ENCODE results near the gene PRICKLE2. TPM values are rescaled to one million over a fixed set of nuclear protein-coding genes. Genes with fewer than 3 reads are reported as not detected.

PRICKLE2 gene
- total RNA-seq, 1 experiment from 2014 or later, result 3.2 TPM

DNA sequence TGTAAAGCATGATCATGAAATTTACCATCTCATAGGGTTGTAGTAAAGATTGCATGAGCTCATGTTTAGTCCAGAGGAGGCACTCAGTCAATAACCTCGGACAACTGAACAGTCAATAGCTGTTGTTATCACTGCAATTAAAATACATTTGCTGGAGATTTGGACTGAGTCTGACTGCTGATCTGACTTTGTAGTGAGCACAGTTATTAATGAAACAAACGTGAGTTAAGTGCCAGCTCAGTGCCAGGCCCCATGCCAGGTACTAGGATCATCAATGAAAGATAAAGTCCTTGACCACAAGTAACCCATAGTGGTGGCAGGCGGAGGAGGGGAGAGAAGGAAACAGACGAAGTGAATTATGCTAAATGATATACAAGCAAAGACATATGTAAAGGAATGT is 43.7 kb upstream of the PRICKLE2 start:
- Mint-ChIP-seq H3K4me3 (no peak overlapping the region), H3K4me1 (peaks cover 40 to 42% of the 10 kb centered on the region in 2 experiments), H3K27ac (no peak overlapping the region), H3K9me3 (peaks cover 11 to 14% of the 10 kb centered on the region in 2 experiments), H3K36me3 (ENCODE audit: insufficient read depth in 1 of 3, low read depth in 3 of 3) (peaks cover 4 to 19% (median 6%) of the 10 kb centered on the region in 3 experiments), H3K27me3 (ENCODE audit: low read depth) (peaks cover 5% of the 10 kb centered on the region)
- H2BK20ac ChIP-seq (ENCODE audit: low read depth, low read length, poor library complexity, severe bottlenecking), result no peak overlapping the region
- no peaks in the 10 kb centered on the region for H4K20me1 ChIP-seq (ENCODE audit: control insufficient read depth, insufficient read depth, insufficient read length)
- H3K9ac ChIP-seq (ENCODE audit: extremely low read depth, insufficient read length, low read length), result no peak overlapping the region
- H3K9me3 ChIP-seq (ENCODE audit: control insufficient read depth, low read depth, low read length), result no peaks in the 10 kb centered on the region
- H3K79me2 ChIP-seq (ENCODE audit: insufficient read depth, low read length), result no peaks in the 10 kb centered on the region
- peaks cover 4% of the 10 kb centered on the region for H3K23me2 ChIP-seq (ENCODE audit: insufficient read length, low read depth, low read length, poor library complexity, severe bottlenecking)
- H4K91ac ChIP-seq (ENCODE audit: insufficient read length, low read depth, low read length), result no peak overlapping the region
- DNase-seq, result no peak
- H3K4me1 ChIP-seq (ENCODE audit: insufficient read depth, low read length), result 0 out of 2 replicates have a peak, but pooled peaks cover 2% of the 10 kb centered on the region
- H2BK12ac ChIP-seq (ENCODE audit: insufficient read length, low read depth, low read length), result no peak overlapping the region
- H3K79me1 ChIP-seq (ENCODE audit: insufficient read depth, low read depth, low read length, poor library complexity, severe bottlenecking), result no peaks in the 10 kb centered on the region
- no peak overlapping the region for H2AFZ ChIP-seq (ENCODE audit: low read length)
- H3K18ac ChIP-seq (ENCODE audit: insufficient read length, low read depth, low read length), result no peak overlapping the region
- H2BK5ac ChIP-seq (ENCODE audit: insufficient read length, low read length), result no peak overlapping the region
- H4K5ac ChIP-seq (ENCODE audit: insufficient read length, low read depth, low read length), result no peak overlapping the region
- WGBS (ENCODE audit: extremely low coverage, insufficient read length, low lambda C conversion rate), result no CpG with 5 or more reads among the region's 4 CpGs
- H2AK5ac ChIP-seq (ENCODE audit: insufficient read length, low read length), result no peak overlapping the region
- H2BK120ac ChIP-seq (ENCODE audit: low read depth, low read length, poor library complexity, severe bottlenecking), result no peak overlapping the region
- no peak overlapping the region for H3K23ac ChIP-seq (ENCODE audit: insufficient read length, low read depth, low read length)
- H3K56ac ChIP-seq (ENCODE audit: insufficient read length, low read depth, low read length), result no peak overlapping the region
- H4K8ac ChIP-seq (replicated peaks; ENCODE audit: insufficient read length, low read depth, low read length), result no peak overlapping the region
- H3T11ph ChIP-seq (ENCODE audit: low read length), result no peak overlapping the region
- H3K4ac ChIP-seq (ENCODE audit: low read depth, low read length), result no peak overlapping the region
- no peak overlapping the region for H3K14ac ChIP-seq (ENCODE audit: insufficient read depth, low read length)
- no peaks in the 10 kb centered on the region for H3K27me3 ChIP-seq (ENCODE audit: insufficient read depth, low read length)
- no peak overlapping the region for H2BK15ac ChIP-seq (ENCODE audit: low read depth, low read length)
- no peak overlapping the region for H3K27ac ChIP-seq (ENCODE audit: insufficient read length, low read depth, low read length)
- H3K4me2 ChIP-seq (ENCODE audit: insufficient read depth, insufficient read length, low read length), result no peak overlapping the region
- TF ChIP-seq, protein P1, sequence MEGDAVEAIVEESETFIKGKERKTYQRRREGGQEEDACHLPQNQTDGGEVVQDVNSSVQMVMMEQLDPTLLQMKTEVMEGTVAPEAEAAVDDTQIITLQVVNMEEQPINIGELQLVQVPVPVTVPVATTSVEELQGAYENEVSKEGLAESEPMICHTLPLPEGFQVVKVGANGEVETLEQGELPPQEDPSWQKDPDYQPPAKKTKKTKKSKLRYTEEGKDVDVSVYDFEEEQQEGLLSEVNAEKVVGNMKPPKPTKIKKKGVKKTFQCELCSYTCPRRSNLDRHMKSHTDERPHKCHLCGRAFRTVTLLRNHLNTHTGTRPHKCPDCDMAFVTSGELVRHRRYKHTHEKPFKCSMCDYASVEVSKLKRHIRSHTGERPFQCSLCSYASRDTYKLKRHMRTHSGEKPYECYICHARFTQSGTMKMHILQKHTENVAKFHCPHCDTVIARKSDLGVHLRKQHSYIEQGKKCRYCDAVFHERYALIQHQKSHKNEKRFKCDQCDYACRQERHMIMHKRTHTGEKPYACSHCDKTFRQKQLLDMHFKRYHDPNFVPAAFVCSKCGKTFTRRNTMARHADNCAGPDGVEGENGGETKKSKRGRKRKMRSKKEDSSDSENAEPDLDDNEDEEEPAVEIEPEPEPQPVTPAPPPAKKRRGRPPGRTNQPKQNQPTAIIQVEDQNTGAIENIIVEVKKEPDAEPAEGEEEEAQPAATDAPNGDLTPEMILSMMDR (conservative IDR thresholded peaks at IDR 0.05), result no peak
